HG03159 (cell line): Measurements from ENCODE around the gene CAPRIN1.
"Not testable (repeated sequence)": the region's sequence is repeated elsewhere in the genome, so short reads cannot be mapped to it uniquely, and the experiment has no call there.

ENCODE experiments used
- ATAC-seq: cut with Tn5 transposase; IDR thresholded peaks from one replicate; pipeline ENCODE4 v1.9.1; 2021; ENCODE audit warnings: mild to moderate bottlenecking, moderate library complexity; ENCODE audit not compliant: unreplicated experiment

The CAPRIN1 gene

GRCh38 chr11:34050581-34051348, 766 bp upstream of the CAPRIN1 start:
- ATAC-seq, result no peak

- ATAC-seq, result peak; percentile 45
Observed at GRCh38 chr11:34052036-34052607, 591 bp downstream of the CAPRIN1 start.

GRCh38 chr11:34052608-34053160, 1.2 kb downstream of the CAPRIN1 start:
- ATAC-seq, result peak; percentile 2

GRCh38 chr11:34053161-34053686, 1.7 kb downstream of the CAPRIN1 start:
- peak; percentile 53 for ATAC-seq

GRCh38 chr11:34054351-34054750, 2.8 kb downstream of the CAPRIN1 start:
- not testable (repeated sequence) for ATAC-seq

GRCh38 chr11:34055218-34056000, 3.9 kb downstream of the CAPRIN1 start:
- ATAC-seq, result no peak

GRCh38 chr11:34056672-34057071, 5.1 kb downstream of the CAPRIN1 start:
- no peak for ATAC-seq

- no peak for ATAC-seq
Observed at GRCh38 chr11:34063061-34063795, 11.7 kb downstream of the CAPRIN1 start.

GRCh38 chr11:34064291-34064690, 12.8 kb downstream of the CAPRIN1 start:
- no peak for ATAC-seq

GRCh38 chr11:34065505-34066203, 14.1 kb downstream of the CAPRIN1 start:
- no peak for ATAC-seq

- ATAC-seq, result not testable (repeated sequence)
Observed at GRCh38 chr11:34066766-34067165, 15.2 kb downstream of the CAPRIN1 start.

- no peak for ATAC-seq
Observed at GRCh38 chr11:34067383-34068065, 16.0 kb downstream of the CAPRIN1 start.

- no peak for ATAC-seq
Observed at GRCh38 chr11:34068111-34068510, 16.6 kb downstream of the CAPRIN1 start.

GRCh38 chr11:34071306-34071705, 19.8 kb downstream of the CAPRIN1 start:
- ATAC-seq, result not testable (repeated sequence)

GRCh38 chr11:34072041-34072440, 20.5 kb downstream of the CAPRIN1 start:
- no peak for ATAC-seq

- no peak for ATAC-seq
Observed at GRCh38 chr11:34072832-34073231, 21.3 kb downstream of the CAPRIN1 start.

- no peak for ATAC-seq
Observed at GRCh38 chr11:34074391-34074790, 22.9 kb downstream of the CAPRIN1 start.

GRCh38 chr11:34075178-34075820, 23.8 kb downstream of the CAPRIN1 start:
- ATAC-seq, result no peak

- ATAC-seq, result no peak
Observed at GRCh38 chr11:34080609-34081008, 29.1 kb downstream of the CAPRIN1 start.
